GM12801 (cell line): ENCODE data around the gene FBXO39.

ENCODE experiments used
- TF ChIP-seq, protein P1 (sequence below): IDR thresholded peaks from one replicate; pipeline ENCODE4 v1.5.1; 2011; ENCODE audit warnings: control low read depth; ENCODE audit not compliant: insufficient read length; ENCODE audit errors: extremely low read depth

The FBXO39 gene

DNA sequence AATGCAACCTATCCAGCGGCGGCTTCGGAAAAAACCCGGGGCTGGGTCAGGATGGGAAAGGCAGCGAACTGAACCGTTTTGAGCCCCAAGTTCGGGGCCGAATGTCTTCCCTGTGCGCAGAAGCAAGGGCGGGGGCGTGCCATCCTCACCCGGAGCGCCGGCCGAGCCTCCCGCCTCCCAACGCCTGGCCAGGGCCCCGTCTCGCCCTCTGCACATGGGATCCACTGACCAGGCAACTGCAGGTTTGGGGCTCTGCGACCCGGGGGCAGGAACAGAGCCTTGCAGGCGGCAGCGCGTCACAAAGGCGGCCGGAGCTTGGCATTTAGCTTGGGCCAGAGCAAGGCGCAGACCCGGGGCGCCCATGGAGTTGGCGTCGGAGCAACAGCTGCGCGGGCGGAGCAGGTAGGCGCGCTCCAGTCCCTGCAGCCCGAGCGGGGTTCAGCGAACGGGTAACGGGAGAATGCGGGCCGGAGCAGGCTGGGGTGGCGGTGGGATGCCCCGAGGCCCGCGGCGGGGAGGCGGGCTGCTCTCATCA, at the start of gene FBXO39:
FBXO39 (plus strand) TSS at position 345 of the 535 bp plus-strand sequence. CDS start 3,654 bp downstream, outside the sequence.
- TF ChIP-seq, protein P1, sequence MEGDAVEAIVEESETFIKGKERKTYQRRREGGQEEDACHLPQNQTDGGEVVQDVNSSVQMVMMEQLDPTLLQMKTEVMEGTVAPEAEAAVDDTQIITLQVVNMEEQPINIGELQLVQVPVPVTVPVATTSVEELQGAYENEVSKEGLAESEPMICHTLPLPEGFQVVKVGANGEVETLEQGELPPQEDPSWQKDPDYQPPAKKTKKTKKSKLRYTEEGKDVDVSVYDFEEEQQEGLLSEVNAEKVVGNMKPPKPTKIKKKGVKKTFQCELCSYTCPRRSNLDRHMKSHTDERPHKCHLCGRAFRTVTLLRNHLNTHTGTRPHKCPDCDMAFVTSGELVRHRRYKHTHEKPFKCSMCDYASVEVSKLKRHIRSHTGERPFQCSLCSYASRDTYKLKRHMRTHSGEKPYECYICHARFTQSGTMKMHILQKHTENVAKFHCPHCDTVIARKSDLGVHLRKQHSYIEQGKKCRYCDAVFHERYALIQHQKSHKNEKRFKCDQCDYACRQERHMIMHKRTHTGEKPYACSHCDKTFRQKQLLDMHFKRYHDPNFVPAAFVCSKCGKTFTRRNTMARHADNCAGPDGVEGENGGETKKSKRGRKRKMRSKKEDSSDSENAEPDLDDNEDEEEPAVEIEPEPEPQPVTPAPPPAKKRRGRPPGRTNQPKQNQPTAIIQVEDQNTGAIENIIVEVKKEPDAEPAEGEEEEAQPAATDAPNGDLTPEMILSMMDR, result no peak

DNA sequence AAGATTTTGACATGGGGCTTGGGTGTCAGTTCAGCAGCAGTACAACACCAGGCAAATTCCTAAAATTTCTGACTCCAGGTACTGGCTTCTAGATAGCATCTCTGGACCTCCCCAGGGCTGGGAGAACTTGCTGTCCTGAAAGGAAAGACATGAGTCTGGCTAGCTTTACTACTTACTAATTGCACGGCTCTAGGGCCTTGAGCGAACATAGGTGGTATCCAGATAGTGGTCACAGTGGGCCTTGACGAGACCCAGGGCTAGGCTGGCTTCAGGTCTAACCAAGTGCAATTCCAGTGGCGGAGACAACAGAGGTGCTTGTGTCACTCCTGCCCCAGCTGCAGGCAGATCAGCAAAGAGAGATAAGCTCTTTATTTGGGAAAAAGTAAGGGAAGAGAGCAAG, 46.5 kb upstream of the FBXO39 start:
- TF ChIP-seq, protein P1, result no peak

- TF ChIP-seq, protein P1, result no peak
Observed at GRCh38 chr17:6748617-6749016, 27.4 kb upstream of the FBXO39 start.

GRCh38 chr17:6749519-6749918, 26.5 kb upstream of the FBXO39 start:
- TF ChIP-seq, protein P1, result no peak

GRCh38 chr17:6752068-6752909, 23.7 kb upstream of the FBXO39 start:
- TF ChIP-seq, protein P1, result no peak

DNA sequence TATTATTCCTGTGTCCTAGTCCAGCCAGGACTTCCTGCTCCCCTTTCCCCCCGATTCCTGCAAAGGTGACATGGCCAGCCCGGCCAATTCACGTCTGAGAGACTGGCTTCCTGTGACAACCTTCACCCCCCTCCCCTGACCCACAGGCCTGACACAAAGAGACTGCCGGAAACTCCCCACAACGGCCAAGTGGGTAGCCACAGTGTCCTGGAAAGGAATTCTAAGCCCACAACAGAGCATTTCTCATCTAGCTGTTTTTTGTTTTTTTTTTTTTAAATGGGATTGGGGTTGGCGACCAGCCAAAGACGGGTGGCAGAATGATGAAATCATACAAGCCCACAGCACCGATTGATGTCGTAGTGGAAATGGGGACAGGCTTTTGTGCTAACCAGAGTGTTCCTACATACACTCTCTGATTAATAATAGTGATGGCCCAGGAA, 23.0 kb upstream of the FBXO39 start:
- TF ChIP-seq, protein P1, result no peak

DNA sequence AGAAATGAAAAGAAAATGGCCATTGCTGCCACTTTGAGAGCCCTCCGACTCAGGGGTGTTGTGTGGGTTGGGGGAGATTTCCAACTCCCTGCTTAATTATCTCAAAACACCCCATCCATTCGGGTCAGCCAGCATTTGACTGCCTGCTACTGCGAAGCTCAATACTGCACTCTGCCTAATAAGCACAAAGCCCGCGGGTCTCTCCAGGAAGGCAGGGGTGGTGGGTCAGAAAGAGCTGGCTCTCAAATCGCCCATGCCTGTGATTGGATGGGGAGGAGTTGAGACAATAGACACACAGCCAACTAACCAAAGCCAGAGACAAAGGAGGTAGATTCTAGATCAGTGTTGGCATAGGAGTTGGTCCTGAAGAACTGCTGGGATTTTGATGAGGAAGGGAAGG, 22.5 kb upstream of the FBXO39 start:
- TF ChIP-seq, protein P1, result no peak
